K562 (cell line): ENCODE results near the gene APBB2. TPM values are rescaled to one million over a fixed set of nuclear protein-coding genes. Genes with fewer than 3 reads are reported as not detected.

Experiments used
- ATAC-seq: fragments of 200-7000 bp; cut with Tn5 transposase; 3 replicates; pipeline ENCODE4 v1.9.1; 2020; ENCODE audit warnings: moderate library complexity
- BruUV-seq: library from RNA; stranded (reverse); fragments of 400-500 nt; replicated peaks from 2 replicates; lab custom pipeline; 2021; lab: Mats Ljungman, UMichigan
- CTCF ChIA-PET: fragments of 300-600 bp; formaldehyde crosslinking; extraction: SDS; loops from one replicate; lab custom pipeline; 2021; ENCODE audit warnings: low intra/inter-chr PET ratio; lab: Yijun Ruan, JAX
- POLR2A ChIA-PET: fragments of 300-600, 350-650 bp; sonication (Branson Sonifier 250); formaldehyde crosslinking; extraction: SDS; loops from one replicate; lab custom pipeline; 2021; ENCODE audit warnings: antibody characterized with exemption, inconsistent platforms; lab: Yijun Ruan, JAX
- DNase-seq, 4 experiments: peaks; one replicate each; pipeline versions ENCODE4 v3.0.0 to v3.0.0-alpha.2; 2011 to 2018; ENCODE audit warnings: low spot score in 3 of 4, mixed read lengths in 3 of 4; ENCODE audit errors: extremely low read depth in 1 of 4
- FAIRE-seq: peaks from 2 replicates; lab custom pipeline; 2011; peaks lifted over from hg19 to GRCh38; lab: Jason Lieb, UNC
- H2AFZ ChIP-seq: 2 replicates; pipeline ENCODE4 v1.6.0; 2011; ENCODE audit warnings: low read depth, low read length, control low read depth, inconsistent platforms
- H3K27ac ChIP-seq: fragments of 200-600 bp; 3 replicates; pipeline ENCODE4 v1.8.0; 2011; ENCODE audit warnings: low read depth, mild to moderate bottlenecking, control low read depth, inconsistent platforms, low read length, moderate library complexity, mixed read lengths; ENCODE audit errors: extremely low read depth
- H3K27me3 ChIP-seq, 2 experiments: fragments of 300-600 bp in 1 of 2; 2 replicates in 1 of 2; 3 replicates in 1 of 2; pipeline versions ENCODE4 v1.6.0 to v1.8.0; 2011; ENCODE audit warnings: inconsistent platforms in 2 of 2, low read length in 2 of 2, mild to moderate bottlenecking in 1 of 2, mixed read lengths in 1 of 2, moderate library complexity in 1 of 2; ENCODE audit not compliant: control insufficient read depth in 2 of 2, insufficient read depth in 2 of 2
- H3K36me3 ChIP-seq: fragments of 300-600 bp; 3 replicates; pipeline ENCODE4 v1.8.0; 2011; ENCODE audit warnings: mild to moderate bottlenecking, low read length, inconsistent platforms; ENCODE audit not compliant: control insufficient read depth, insufficient read depth
- H3K4me1 ChIP-seq, 2 experiments: fragments of 200-600 bp in 1 of 2; replicated peaks in 1 of 2; 2 replicates in 1 of 2; 3 replicates in 1 of 2; pipeline versions ENCODE4 v1.5.1 to v1.8.0; 2011; ENCODE audit warnings: inconsistent platforms in 2 of 2, low read length in 2 of 2, mild to moderate bottlenecking in 1 of 2, mixed read lengths in 1 of 2, moderate library complexity in 1 of 2; ENCODE audit not compliant: control insufficient read depth in 2 of 2, insufficient read depth in 2 of 2
- H3K4me2 ChIP-seq: 2 replicates; pipeline ENCODE4 v1.6.1; 2011; ENCODE audit warnings: low read length, control low read depth, inconsistent platforms, mixed read lengths; ENCODE audit not compliant: insufficient read depth
- H3K4me3 ChIP-seq: fragments of 200-600 bp; sonication (generic), shearing (Covaris generic); 2 replicates; pipeline ENCODE4 v1.5.1; 2016; ENCODE audit warnings: control low read depth, inconsistent platforms
- H3K79me2 ChIP-seq: fragments of 200-600 bp; 3 replicates; pipeline ENCODE4 v1.8.0; 2011; ENCODE audit warnings: low read length, inconsistent platforms; ENCODE audit not compliant: control insufficient read depth, insufficient read depth
- H3K9ac ChIP-seq, 2 experiments: 2 replicates each; pipeline versions ENCODE4 v1.6.0 to v1.6.1; 2011; ENCODE audit warnings: low read depth in 2 of 2, low read length in 2 of 2, control low read depth in 1 of 2, inconsistent platforms in 1 of 2, mild to moderate bottlenecking in 1 of 2, mixed read lengths in 1 of 2; ENCODE audit not compliant: insufficient read depth in 1 of 2
- H3K9me1 ChIP-seq: one replicate; pipeline ENCODE4 v1.6.0; 2011; ENCODE audit warnings: inconsistent platforms, mild to moderate bottlenecking, low read length, moderate library complexity; ENCODE audit not compliant: control insufficient read depth, insufficient read depth
- H3K9me3 ChIP-seq: replicated peaks from 2 replicates; pipeline ENCODE4 v1.5.1; 2011; ENCODE audit warnings: low read depth, low read length, inconsistent platforms; ENCODE audit not compliant: control insufficient read depth, insufficient read depth
- H4K20me1 ChIP-seq: replicated peaks from 2 replicates; pipeline ENCODE4 v1.6.1; 2011; ENCODE audit warnings: low read length, inconsistent platforms, mixed read lengths; ENCODE audit not compliant: control insufficient read depth, insufficient read depth
- BACH1 ChIP-seq: fragments of 200-800 bp; sonication (Bioruptor generic); IDR thresholded peaks from 2 replicates; pipeline ENCODE4 v1.6.1; 2016; ENCODE audit warnings: missing genetic modification characterization, missing compliant biosample characterization
- MTA2 ChIP-seq: fragments of 450-650 bp; IDR thresholded peaks from 2 replicates; pipeline ENCODE4 v1.6.1; 2016; ENCODE audit warnings: low read depth
- PHTF2 ChIP-seq: fragments of 250-450 bp; sonication (Bioruptor Pico); IDR thresholded peaks from 2 replicates; pipeline ENCODE4 v1.5.0; 2021; ENCODE audit warnings: mild to moderate bottlenecking
- SLC30A9 ChIP-seq: fragments of 250-450 bp; sonication (Bioruptor Pico); IDR thresholded peaks from 2 replicates; pipeline ENCODE4 v1.8.0; 2022; ENCODE audit warnings: mild to moderate bottlenecking, moderate library complexity
- TBP ChIP-seq: optimal IDR thresholded peaks from 2 replicates; pipeline ENCODE3; 2011; ENCODE audit warnings: low read depth, low read length, improper control_type of control experiment
- WGBS: fragments of 100-300 bp; shearing (Covaris generic); methylation state at CpG from one replicate; pipeline ENCODE4 v1.1.6; 2016; ENCODE audit warnings: low coverage, mixed read lengths; ENCODE audit not compliant: insufficient coverage; ENCODE audit errors: missing lambda C conversion rate; 5-methylcytosine and 5-hydroxymethylcytosine counted together
- in situ Hi-C: fragments of 300-500 bp; cut with MboI; formaldehyde crosslinking; loops from 4 replicates; pipeline ENCODE4 v1.15.0; 2018; ENCODE audit warnings: inconsistent platforms, mixed read lengths
- intact Hi-C: fragments of 100-400 bp; cut with micrococcal nuclease; formaldehyde crosslinking; loops from 2 replicates; pipeline ENCODE4 v1.14.2; 2022
- polyA plus RNA-seq, 8 experiments: library from polyadenylated mRNA; depleted of rRNA in 4 of 8; stranded (reverse) in 5 of 8; unstranded in 3 of 8; fragments of >200 nt; fragmentation: Nextera tagmentation in 2 of 8; fragmentation: Illumina TruSeq in 1 of 8; extraction: Ambion mirVana in 2 of 8; extraction: Trizol in 1 of 8; gene quantifications; 2 replicates each; pipeline versions ENCODE4 v1.2.1 to v1.2.3, GENCODE V29; 2011 to 2014; ENCODE audit warnings: inconsistent platforms in 1 of 8, missing spikeins in 1 of 8
- total RNA-seq, 7 experiments: library from RNA; depleted of rRNA in 6 of 7; stranded (reverse); fragments of >200 nt in 6 of 7; fragmentation: Illumina TruSeq in 2 of 7; extraction: Trizol in 2 of 7; gene quantifications; 2 replicates each; pipeline versions ENCODE4 v1.2.1 to v1.2.3, GENCODE V29; 2011 to 2021; ENCODE audit warnings: low replicate concordance in 1 of 7
- TF ChIP-seq, protein P1 (sequence below): sonication (generic); formaldehyde crosslinking; IDR thresholded peaks from 2 replicates; pipeline ENCODE4 v1.9.0; 2022; ENCODE audit warnings: mild to moderate bottlenecking, missing genetic modification reagents
- TF ChIP-seq, protein P2 (sequence below): sonication (generic); formaldehyde crosslinking; IDR thresholded peaks from 2 replicates; pipeline ENCODE4 v1.8.1; 2023; ENCODE audit warnings: mild to moderate bottlenecking, missing genetic modification reagents

APBB2 gene
- total and polyA plus RNA-seq, 9 of the 15 experiments (the other 6 are each of a cell fraction or from before 2014, with no cell fraction given): 0.08 to 2.1 (median 1.4) TPM

DNA sequence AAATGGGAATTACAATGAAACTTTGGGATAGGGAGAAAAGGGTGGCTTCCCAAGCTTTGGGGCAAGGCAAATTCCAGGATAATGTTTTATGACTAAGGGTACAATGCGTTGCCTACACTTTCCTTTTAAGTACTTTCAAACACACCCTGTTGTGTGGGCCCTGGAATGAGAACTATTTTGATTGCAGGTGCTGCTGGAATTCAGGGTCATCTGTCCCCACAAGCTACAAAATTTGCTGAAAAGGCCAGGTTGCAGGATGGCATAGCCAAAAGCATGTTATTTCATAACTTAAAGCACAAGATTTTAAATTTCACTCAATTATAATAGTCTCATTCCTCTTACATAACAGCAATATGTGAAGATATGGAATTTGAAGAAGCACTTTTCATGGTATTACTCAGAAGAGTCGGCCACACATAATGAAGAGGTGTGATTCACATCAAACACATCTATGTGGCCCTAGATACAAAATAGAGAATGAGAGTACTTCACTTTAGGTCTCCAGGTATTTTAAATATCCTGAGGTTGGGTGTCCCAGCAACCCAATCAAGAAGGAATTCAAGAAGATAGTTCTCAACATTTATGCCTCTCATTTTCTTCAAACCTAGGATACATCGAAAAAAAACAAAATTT is 89.3 kb downstream of the APBB2 start (continued):
- TF ChIP-seq PHTF2 (CRISPR knock-in tag): no peak
- no peak for TF ChIP-seq MTA2
- TF ChIP-seq TBP: no peak

DNA sequence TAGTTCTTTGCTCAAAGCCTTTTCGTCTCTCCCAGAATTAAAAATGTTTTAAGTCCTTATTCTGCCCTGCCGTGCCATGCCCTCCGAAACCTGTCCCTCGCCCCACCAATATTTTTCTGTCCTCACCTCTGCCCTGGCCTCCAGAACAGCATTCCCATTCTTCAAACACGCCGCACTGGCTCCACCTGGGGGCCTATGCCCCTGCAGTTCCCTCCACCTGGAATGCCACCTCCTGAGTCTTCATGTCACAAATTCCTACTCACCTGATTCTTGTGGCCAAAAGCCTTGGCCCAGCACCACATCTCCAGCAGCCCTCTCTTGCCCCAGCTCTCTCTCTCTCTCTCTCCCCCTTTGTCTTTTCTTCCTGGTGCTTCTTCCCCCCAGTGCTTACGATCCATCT is 91.6 kb downstream of the APBB2 start:
- FAIRE-seq (no peak), ATAC-seq (no peak), DNase-seq (no peak)
- 0% methylated on average over 7 of the region's 7 CpGs for WGBS
- in situ Hi-C loops: no loop called here
- Histone ChIP-seq H3K9me1 (no peaks in the 10 kb centered on the region), H3K4me2 (no peak overlapping the region), H3K4me3 (no peak overlapping the region), H3K4me1 (no peaks in the 10 kb centered on the region), H3K9ac (no peak overlapping the region), H3K9me3 (no peaks in the 10 kb centered on the region), H2AFZ (no peak overlapping the region), H3K36me3 (no peaks in the 10 kb centered on the region), H3K27ac (no peak overlapping the region), H3K27me3 (peaks cover 4 to 6% of the 10 kb centered on the region in 2 experiments; a peak in 2 of 5 replicates), H4K20me1 (no peaks in the 10 kb centered on the region), H3K79me2 (no peaks in the 10 kb centered on the region)
- TF ChIP-seq SLC30A9 (no peak), BACH1 (tag) (no peak)
- TF ChIP-seq, protein P1, sequence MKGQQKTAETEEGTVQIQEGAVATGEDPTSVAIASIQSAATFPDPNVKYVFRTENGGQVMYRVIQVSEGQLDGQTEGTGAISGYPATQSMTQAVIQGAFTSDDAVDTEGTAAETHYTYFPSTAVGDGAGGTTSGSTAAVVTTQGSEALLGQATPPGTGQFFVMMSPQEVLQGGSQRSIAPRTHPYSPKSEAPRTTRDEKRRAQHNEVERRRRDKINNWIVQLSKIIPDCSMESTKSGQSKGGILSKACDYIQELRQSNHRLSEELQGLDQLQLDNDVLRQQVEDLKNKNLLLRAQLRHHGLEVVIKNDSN (CRISPR knock-in tag): no peak
- TF ChIP-seq, protein P2, sequence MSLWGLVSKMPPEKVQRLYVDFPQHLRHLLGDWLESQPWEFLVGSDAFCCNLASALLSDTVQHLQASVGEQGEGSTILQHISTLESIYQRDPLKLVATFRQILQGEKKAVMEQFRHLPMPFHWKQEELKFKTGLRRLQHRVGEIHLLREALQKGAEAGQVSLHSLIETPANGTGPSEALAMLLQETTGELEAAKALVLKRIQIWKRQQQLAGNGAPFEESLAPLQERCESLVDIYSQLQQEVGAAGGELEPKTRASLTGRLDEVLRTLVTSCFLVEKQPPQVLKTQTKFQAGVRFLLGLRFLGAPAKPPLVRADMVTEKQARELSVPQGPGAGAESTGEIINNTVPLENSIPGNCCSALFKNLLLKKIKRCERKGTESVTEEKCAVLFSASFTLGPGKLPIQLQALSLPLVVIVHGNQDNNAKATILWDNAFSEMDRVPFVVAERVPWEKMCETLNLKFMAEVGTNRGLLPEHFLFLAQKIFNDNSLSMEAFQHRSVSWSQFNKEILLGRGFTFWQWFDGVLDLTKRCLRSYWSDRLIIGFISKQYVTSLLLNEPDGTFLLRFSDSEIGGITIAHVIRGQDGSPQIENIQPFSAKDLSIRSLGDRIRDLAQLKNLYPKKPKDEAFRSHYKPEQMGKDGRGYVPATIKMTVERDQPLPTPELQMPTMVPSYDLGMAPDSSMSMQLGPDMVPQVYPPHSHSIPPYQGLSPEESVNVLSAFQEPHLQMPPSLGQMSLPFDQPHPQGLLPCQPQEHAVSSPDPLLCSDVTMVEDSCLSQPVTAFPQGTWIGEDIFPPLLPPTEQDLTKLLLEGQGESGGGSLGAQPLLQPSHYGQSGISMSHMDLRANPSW: no peak
- POLR2A ChIA-PET: no interaction called here
- no TSS peak for BruUV-seq
- CTCF ChIA-PET: no interaction called here
- intact Hi-C loops: no loop called here
